ENCODE measurements around the gene ADAMTSL1.

DNA sequence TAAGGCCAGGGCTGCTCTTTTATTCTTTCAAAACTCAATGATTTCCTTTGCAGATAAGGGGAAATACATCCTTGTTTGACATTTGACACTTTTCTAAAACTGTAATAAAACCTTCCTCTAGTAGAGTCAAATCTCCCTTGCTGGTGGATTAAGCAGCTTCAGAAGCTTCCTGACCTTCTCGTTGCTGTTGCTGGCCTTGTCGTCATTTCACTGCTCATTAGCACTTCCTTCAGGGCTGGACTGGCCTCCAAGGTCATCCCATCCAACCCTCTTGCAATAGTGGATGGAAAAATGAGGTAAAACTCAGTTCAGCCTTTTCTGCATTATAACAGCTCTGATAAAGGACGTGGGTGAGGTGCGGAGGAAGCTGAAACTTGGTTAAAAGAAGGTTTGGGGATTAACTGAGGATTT lies 1.1 kb upstream of the ADAMTSL1 start:
- TF ChIP-seq, protein P1, sequence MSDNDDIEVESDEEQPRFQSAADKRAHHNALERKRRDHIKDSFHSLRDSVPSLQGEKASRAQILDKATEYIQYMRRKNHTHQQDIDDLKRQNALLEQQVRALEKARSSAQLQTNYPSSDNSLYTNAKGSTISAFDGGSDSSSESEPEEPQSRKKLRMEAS (CRISPR knock-in tag; IDR thresholded peaks at IDR 0.05), result no peak
- TF ChIP-seq FOXP1 (CRISPR knock-in tag; IDR thresholded peaks at IDR 0.05; ENCODE audit: borderline replicate concordance), result no peak
- no peak for TF ChIP-seq ZNF138 (CRISPR knock-in tag; conservative IDR thresholded peaks at IDR 0.05)
- TF ChIP-seq, protein P2, sequence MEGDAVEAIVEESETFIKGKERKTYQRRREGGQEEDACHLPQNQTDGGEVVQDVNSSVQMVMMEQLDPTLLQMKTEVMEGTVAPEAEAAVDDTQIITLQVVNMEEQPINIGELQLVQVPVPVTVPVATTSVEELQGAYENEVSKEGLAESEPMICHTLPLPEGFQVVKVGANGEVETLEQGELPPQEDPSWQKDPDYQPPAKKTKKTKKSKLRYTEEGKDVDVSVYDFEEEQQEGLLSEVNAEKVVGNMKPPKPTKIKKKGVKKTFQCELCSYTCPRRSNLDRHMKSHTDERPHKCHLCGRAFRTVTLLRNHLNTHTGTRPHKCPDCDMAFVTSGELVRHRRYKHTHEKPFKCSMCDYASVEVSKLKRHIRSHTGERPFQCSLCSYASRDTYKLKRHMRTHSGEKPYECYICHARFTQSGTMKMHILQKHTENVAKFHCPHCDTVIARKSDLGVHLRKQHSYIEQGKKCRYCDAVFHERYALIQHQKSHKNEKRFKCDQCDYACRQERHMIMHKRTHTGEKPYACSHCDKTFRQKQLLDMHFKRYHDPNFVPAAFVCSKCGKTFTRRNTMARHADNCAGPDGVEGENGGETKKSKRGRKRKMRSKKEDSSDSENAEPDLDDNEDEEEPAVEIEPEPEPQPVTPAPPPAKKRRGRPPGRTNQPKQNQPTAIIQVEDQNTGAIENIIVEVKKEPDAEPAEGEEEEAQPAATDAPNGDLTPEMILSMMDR (IDR thresholded peaks at IDR 0.05), result no peak
- no peak for TF ChIP-seq ETV6 (CRISPR knock-in tag; IDR thresholded peaks at IDR 0.05)
- TF ChIP-seq NFYB (CRISPR knock-in tag; conservative IDR thresholded peaks at IDR 0.05; ENCODE audit: low read depth), result no peak
